Embryonic facial prominence (tissue), 1 donor: ENCODE measurements around the gene INVS.
"Not testable (repeated sequence)": the region's sequence is repeated elsewhere in the genome, so short reads cannot be mapped to it uniquely, and the experiment has no call there.

ENCODE experiments used
- DNase-seq: peaks from one replicate; pipeline ENCODE4 v3.0.0-alpha.2; 2016; ENCODE audit errors: extremely low spot score

Gene INVS

DNA sequence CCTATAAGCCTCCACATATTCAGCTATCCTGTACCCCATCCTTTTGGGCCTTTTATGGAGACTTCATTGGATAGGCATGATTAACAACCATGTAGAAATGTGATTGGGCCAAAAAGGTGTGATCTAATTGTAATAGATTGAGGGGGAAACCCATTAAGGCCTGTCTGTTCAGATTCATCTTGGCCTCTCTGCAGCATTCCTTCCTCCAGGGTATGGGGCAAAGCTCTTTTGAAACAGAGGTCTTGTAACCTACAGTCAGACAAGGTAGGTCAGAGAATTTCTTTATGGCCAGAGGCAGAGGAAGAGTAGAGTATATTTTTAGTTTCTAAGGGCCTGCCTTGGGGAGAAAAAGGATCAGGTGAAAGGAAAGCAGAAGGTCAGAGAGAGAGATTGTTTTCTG lies 98.5 kb downstream of the INVS start:
- no peak for DNase-seq

DNA sequence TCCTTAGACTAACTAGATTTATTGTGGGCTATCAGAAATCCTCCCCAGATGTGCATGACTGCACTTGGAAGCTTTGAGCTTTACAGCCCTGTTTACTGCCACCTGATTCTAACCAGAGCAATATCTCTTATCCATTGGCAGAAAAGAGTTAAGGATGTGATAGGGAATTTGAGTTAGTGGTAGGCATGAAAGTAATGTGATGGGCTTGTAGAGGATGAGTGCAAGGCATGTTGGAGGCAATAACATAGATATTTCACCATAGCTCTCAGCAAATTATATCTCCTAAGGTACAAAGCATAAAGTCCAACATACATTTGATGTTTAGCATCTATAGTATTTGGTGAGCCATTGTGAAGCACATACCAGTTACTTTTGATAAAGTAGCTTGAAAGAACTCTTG lies 103.8 kb downstream of the INVS start:
- DNase-seq = no peak

DNA sequence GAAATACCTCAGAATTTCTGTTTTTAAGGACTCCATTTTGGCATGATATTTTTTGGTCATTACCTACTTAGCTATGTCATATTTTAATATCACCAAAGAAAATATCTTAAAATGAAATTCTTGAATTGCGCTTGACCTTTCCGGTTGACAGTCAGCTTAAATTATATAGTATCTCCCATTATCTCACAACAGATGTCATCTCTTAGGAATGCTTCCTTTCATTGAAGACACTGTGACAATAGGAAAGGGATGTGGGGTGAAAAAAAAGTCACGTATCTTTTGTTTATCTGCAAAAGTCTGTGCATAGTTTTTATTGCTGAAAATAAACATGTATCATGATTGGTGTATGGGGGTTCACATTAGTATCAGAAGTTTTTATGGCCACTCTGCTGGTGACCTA lies 105.8 kb downstream of the INVS start:
- no peak for DNase-seq

DNA sequence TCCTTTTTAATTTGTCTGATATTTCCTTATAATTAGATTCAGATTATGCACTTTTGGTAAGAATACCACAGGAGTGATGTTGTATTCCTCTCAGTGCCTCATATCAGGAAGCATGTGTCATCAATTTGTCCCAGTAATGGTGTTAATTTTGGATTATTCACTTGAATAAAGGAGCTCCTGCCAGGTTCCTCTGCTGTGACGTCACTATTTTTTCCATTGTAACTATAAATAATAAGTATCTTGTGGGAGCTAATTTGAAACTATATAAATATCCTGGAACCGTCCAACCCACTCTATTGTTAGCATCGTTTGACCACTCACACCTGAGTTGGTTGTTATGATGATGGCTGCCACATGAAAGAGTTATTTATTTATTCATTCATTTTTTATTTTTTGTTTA lies 107.9 kb downstream of the INVS start:
- no peak for DNase-seq

DNA sequence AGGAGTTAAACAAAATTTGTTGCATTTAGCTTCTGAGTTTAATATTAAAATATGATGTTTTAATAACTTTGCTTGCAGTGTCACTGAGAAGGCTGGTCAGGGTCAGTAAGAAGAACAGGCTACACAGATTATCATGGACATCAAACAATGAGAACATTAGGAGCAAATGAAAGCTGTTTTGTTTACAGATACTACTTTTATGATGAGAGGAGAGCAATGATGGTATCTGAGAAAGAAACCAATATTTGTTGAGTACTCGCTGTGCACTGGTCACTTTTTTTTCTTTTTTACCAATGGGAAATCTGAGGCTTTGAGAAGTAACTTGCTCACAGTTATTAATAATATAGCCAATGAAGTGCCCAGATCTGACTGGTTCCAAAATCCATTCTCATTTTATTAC lies 109.6 kb downstream of the INVS start:
- no peak for DNase-seq

DNA sequence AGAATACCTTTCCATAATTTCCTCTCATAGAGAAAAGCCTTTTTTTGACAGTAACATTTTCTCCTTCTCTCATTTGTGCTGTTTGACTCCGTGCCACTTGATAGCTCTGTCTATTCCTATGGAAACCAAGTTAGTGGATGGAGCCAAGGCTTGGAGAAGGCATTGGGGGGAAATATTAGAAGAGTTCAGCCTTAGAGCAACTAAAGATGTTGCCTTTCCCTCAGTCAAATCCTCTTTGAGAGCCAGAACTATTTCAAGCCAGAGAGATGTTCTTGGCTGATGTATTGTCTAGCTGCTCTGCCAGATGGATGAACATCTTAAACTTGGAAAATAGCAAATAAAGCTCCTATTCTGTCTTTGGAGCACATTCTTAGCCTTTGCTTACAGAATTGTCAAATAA lies 112.4 kb downstream of the INVS start:
- DNase-seq = no peak

DNA sequence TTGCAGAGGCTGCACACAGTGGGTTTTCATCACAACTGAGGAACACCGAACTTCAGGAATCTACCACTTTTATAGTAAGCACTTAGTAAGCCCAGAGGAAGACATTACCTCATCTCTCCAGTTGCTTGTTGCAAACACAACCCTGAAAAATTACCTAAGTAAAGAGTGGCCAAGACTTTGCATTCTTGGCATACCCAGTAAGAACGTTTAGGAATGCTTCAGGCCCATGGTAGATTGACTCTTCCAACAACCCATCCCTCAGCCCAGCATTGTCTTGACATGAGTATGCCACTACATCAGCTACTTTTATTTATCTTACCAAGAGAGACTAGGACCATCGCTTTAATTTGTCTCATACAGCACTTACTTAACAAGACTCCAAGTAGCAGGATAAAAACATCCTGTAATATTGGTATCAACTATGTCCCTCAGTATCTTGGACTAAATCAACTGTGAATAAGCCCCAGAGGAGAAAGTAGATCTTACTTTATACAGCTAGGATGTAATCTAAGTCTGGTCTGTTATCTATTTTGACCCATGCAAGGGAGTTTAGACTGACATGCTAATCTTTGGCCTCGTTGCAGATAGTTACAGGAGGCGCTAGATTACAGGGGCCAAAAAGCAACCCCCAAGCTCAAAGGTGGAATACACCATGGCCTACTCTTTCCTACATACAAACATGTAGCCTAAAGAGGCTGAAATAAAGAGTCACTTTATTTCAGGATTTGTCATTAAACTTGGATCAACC lies 114.9 kb downstream of the INVS start:
- DNase-seq = no peak

DNA sequence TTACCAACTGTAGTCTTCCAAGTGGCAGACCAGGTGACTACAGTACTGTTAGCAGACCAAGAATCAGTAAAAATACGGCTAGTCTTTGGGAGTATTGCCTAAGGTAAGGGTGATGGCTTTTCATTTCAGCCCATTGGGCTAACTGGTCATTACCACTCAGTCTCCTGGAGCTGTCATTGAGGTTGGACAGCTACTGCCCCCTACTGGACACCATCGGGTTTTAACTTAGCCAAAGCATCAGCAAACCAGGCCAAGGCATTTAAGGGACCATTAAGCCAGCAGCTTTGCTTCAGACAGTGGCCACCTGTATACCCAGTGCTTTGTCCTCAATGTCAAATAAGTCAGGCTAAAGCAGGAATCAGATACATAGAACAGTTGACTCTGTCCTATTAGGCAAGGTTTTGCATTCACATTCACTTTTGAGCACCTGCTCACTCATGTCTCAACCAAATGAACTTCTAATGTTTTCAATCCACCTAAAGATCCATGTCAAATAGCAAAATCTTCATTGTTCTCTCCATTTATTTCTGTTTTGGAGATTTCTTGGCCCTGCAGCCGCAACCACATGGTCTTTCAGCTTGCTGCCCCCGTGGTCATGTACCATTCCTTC lies 117.2 kb downstream of the INVS start:
- DNase-seq = no peak

DNA sequence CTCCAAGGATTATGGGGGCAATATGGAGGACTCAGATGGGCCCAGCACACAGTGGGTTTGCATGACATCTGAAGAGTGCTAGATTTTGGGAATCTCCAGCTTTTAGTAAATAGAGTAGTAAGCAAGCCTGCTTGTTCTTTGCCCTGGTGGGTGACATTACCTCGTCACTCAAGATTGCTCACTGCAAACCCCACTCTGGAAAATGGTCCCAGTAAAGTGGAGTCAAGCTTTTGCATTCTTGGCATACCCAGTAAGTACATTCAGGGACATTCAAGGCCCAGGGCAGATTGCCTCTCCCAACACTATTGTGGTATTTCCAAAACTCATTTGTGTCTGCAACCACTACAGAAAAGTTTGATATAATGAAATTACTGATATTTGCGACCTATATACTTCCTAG lies 118.5 kb downstream of the INVS start:
- DNase-seq = no peak

DNA sequence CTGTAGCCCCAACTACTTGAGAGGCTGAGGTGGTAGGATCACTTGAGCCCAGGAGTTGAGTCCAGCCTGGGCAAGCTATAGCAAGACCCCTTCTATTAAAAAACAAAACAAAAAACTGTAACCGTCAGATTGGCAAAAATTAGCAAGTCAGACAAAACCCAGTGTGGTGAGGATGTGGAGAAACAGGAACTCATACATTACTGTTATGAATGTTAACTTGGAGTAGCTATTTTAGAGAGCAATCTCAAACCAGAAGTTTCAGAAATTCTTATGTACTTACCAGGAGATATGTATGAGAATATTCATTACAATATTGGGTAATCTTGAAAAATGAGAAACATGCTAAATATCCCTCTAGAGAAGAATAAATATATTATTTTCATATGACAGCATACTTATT lies 120.3 kb downstream of the INVS start:
- DNase-seq = no peak

DNA sequence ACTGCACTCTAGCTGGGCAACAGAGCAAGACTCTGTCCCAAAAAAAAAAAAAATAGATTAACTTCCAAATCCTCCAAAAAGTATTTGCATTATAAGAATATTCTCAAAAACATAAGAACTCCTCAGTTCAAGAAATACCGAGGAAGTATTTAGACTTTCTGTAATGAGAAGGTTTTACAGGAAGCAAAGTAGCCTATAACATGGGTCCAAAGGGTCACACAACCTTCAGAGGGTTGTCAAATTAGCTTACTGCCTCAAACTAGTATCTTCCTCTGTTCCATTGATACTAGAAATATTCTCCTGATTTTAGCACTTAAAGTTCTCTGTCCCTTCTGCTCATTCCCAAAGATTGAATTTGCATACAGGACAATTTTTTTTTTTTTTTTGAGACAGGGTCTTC lies 121.9 kb downstream of the INVS start:
- DNase-seq = no peak

DNA sequence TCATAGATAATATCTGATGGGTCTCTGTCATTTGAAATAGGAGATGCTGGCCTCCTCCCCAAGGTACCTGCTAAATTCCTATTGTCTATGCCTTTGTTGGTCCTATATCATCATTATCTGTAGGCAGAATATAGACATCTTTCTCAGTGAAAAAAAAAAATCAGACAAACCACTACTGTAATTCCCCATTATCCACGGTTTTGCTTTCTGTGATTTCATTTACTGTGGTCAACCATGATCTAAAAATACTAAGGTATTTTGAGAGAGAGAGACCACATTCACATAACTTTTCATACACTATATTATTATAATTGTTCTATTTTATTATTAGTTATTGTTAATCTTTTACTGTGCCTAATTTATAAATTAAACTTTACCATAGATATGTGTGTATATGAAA lies 122.5 kb downstream of the INVS start:
- DNase-seq = no peak

DNA sequence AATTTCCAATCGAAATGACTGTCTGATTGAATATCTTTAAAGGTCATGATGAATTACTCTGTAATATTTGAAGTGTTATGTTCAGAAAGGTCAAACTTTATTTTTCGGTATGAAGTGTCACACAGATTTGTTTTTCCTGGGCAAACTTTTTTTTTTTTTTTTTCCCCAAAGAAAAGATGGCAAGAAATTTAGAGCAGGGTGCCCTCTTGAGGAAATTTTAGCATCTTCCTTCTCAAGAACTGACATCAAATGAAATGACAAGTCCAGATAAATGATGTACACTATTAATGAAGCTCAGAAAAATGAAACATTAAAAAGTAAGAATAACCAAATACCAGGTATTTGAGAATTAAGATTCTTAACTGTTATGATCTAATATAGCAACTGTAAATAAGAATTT lies 123.6 kb downstream of the INVS start:
- no peak for DNase-seq

DNA sequence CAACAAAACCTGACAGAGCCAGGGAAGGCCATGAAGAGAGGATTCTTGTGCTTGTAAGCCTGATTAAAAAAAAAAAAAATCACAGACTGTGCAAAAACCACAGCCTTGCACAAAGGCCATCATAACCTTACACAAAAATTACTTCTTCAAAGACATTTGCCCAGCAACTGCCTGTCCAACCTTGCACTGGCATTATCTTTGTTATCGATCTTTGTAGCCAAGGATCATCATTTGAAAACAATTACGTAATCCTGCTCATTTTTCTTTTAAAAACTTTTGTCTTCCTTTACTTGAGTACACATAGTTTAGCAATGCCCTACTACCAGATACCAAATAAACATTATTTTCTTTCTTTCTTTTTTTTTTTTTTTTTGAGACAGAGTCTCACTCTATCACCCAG lies 128.6 kb downstream of the INVS start:
- no peak for DNase-seq

DNA sequence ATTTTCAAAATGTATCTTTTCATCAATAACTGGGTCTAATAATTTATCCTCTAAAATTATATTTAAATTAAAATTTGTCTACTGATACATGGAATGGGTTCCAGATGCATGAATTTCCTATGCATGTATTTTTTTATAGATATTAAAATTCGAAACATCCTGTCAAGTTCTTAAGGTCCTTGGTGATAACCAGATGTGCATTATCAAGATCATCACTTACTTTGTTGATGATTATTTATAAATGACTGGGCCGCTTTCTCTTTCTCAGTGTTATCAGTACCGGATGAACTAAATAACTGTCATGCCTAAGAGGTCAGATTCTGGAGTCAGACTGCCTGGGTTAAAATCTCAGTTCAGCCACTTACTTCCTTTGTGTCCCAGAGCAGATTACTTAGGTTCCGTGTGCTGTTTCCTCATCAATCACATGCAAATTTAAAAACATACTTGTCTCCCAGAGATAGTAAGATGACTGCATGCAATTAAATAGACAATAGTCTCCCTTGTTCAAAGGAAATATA lies 129.4 kb downstream of the INVS start:
- no peak for DNase-seq

DNA sequence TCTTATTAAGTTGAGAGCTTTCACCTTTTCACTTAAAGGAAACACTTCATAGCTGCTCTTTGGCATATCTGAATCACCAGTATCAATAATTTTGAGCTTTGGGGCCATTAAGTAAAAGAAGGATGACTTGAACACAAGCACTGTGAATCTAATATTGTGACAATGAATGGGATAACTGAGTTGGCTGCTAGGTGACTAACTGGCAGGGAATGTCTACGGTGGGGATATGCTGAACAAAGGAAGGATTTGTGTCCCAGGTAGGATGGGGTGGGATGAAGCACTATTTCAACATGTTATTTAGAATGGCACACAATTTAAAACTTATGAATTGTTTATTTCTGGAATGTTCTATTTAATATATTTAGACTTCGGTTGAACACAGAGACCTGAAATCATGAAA lies 130.1 kb downstream of the INVS start:
- DNase-seq = no peak

DNA sequence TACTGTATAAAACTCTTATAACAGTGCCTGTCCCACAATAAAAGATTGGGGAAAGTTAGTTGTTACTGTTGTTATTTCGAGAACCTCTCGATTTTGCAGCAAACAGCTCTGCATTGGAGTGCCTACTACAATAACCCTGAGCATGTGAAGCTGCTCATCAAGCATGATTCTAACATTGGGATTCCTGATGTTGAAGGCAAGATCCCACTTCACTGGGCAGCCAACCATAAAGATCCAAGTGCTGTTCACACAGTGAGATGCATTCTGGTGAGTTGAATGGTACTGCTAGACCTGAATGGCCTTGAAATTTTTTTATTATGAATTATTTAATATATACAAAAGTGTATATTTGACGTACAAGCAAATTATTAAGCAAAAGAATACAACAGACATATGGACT lies 130.5 kb downstream of the INVS start:
- DNase-seq = no peak

DNA sequence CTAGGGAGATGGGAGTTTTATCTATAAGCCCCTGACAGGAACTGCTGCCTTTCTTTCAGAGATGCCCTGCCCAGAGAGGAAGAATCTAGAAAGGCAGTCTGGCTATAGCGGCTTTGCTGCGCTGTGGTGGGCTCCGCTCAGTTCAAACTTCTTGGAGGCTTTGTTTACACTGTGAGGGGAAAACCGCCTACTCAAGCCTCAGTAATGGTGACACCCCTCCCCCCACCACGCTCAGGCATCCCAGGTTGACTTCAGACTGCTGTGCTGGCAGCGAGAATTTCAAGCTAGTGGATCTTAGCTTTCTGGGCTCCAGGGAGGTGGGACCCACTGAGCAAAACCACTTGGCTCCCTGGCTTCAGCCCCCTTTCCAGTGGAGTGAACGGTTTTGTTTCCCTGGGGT lies 137.9 kb downstream of the INVS start:
- not testable (repeated sequence) for DNase-seq

DNA sequence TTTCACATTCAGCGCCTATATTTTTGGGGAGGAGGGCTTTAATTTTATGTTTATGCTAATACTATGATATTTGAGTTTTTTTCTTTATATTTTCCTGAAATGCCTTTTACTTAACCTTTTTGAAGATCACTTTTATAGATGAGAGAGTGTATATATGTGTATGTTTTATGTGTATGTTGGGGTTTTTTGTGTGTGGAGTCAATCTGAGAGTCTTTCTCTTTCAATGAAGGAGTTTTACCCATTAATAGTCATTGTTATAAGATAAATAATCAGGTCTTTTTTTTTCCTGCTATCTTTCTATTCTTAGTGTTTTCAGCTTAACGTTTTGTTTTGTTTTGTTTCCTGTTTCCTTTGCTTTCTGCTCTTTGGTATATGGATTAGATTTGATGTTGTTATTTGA lies 141.5 kb downstream of the INVS start:
- no peak for DNase-seq

DNA sequence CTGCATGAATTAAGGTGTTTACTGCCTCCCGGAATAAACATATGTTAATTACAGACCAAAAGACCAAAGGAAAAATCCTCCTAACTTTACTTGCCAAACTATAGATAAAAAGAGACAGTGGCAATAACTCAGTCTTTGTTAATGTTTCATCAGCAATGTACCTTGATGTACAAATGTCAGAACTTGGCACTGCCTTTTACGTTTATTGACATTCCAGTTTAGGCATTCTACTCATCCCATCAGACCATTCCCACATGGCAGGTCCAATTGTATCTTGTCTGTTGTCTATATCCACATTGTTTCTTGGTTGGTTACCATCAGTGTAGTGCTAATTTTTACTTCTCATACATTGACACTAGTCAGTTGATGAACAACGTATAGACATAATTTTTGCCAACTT lies 168.2 kb downstream of the INVS start:
- DNase-seq = no peak

DNA sequence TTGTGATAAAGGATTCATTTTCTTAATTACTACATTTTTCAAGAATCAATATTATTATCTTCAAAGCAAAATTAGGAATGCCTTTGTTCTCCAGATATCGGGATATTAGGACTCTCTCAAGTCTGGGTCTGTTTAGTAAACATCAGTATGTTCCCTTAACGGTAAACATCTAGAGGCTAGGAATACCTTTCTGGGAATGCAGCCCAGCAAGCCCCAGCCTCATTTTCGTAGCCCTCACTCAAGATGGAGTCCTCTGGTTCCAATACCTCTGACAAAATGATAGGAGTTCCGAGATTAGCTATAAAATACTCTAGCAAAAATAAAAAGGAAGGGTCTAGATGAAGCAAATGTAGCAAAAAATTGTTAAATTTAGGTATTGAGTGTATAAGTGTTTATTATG lies 169.2 kb downstream of the INVS start:
- no peak for DNase-seq

DNA sequence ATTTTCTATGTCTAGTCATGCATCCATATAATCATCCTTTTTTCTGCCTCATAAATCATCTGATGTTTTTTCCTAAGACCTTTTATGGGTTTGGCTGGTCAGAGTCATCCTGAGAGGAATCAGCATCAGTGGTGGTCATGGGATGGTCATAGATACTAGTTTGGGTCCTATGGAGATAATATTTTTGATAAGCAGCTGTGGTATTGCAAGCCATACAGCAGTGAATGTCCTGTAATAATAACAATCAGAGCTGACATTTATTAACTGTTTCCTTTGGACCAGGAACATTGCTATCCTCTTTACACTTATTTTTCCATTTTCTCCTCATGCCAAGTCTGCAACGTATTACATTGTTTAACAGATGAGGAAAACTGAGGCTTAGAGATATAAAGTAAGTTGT lies 170.6 kb downstream of the INVS start:
- DNase-seq = no peak

DNA sequence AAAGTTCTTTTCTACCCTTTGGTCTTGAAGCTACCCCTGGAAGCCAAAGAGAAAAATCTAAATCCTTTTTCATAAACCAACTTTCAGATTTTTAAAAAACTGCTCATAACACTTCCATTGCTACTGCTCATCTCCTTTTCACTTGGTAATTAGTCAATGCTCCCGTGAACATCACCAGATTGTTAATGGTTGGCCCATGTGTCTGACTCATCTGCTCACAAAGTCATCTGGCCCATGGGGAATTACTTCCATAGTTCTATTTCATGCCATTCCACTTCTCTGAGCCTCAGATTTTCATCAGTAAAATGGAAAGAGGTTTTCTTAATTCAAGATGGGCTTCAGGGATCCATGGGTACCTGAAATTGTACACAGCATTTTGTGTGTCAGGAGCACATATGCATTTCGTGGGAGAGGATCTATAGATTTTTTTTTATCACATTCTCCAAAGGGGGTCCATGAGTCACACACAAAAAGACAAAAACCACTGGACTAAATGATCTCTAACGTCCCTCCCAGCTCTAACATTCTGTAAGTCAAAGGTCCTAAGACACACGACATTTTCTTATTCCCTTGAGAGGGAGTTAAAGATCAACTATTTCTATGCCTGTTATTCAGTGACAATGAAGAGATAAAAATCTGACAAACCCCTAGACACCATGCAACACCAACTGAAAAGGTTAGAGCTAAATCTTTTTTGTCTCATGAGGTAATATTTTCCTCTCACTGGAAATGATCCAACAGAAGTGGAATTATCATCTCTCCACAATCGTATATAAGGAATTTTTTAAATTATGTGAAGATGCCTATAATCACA lies 178.3 kb downstream of the INVS start:
- no peak for DNase-seq
